ENCODE measurements around the gene DZIP1. TPM values are rescaled to one million over a fixed set of nuclear protein-coding genes. Genes with fewer than 3 reads are reported as not detected.

Gene DZIP1
- total and polyA plus RNA-seq, 10 of the 15 experiments (the other 5 are each of a cell fraction or from before 2014, with no cell fraction given), result 0.01 to 1.9 (median 0.55) TPM

DNA sequence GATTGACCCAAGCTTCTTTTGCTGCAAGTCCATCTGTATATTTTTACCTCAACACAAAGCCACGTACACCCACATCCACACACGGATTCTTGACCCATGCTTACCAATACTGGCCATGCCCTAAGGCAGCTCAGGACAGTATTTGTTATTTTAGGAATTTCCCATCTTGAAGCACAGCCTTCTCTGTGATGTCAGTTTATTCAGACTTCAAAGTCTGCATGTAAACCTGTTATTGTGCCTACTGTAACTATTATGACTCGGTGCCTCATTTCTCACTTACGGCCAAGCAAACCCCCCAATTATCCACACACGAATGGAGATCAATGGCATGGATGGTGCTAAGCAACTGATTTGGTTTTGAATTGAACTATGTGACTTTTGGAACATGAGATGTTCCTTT lies 74.5 kb downstream of the DZIP1 start:
- ChIA-PET CTCF (no interaction called here), POLR2A (no interaction called here), RAD21 (ENCODE audit: unreplicated experiment) (no interaction called here), SMC1A (ENCODE audit: uncharacterized antibody, unreplicated experiment) (no interaction called here)
- H3K4me2 ChIP-seq (ENCODE audit: control insufficient read depth, insufficient read depth), result no peak overlapping the region
- no peak overlapping the region for H3K4me3 ChIP-seq
- DNase-seq (ENCODE audit: low read depth, low spot score) (no peak), FAIRE-seq (no peak), ATAC-seq (no peak)
- BruUV-seq (replicated peaks), result no TSS peak
- H4K20me1 ChIP-seq (ENCODE audit: control insufficient read depth, insufficient read depth), result no peaks in the 10 kb centered on the region
- H3K9me3 ChIP-seq (replicated peaks; ENCODE audit: control insufficient read depth, insufficient read depth, low read length), result no peaks in the 10 kb centered on the region
- 47% methylated on average over 5 of the region's 5 CpGs for WGBS (ENCODE audit: insufficient coverage, insufficient replicate concordance, low lambda C conversion rate, missing lambda C conversion rate)
- in situ Hi-C loops (cut with MboI) (no loop called here), intact Hi-C loops (cut with micrococcal nuclease; ENCODE audit: unreplicated experiment) (no loop called here)
- no peak overlapping the region for H3K9ac ChIP-seq (ENCODE audit: control insufficient read depth, insufficient read depth, low read length)
- no peaks in the 10 kb centered on the region for H3K36me3 ChIP-seq (ENCODE audit: control insufficient read depth in 2 of 2, insufficient read depth in 2 of 2, low read length in 1 of 2)
- H3K79me2 ChIP-seq (ENCODE audit: control insufficient read depth, insufficient read depth, low read length), result no peaks in the 10 kb centered on the region
- no peak overlapping the region for H3K27ac ChIP-seq (ENCODE audit: control insufficient read depth, insufficient read depth)
- H3K27me3 ChIP-seq (replicated peaks in 1 of 2; ENCODE audit: control insufficient read depth in 2 of 2, insufficient read depth in 2 of 2, low read length in 1 of 2), result 0 out of 4 replicates have a peak, but pooled peaks cover 0 to 1% of the 10 kb centered on the region in 2 experiments
- no peaks in the 10 kb centered on the region for H3K4me1 ChIP-seq (ENCODE audit: control insufficient read depth, insufficient read depth, low read length)
- no peak overlapping the region for H2AFZ ChIP-seq (ENCODE audit: control insufficient read depth, low read depth, low read length)
- TF ChIP-seq KDM1A (IDR thresholded peaks at IDR 0.05; ENCODE audit: borderline replicate concordance) (no peak), POLR2AphosphoS2 (IDR thresholded peaks at IDR 0.05; ENCODE audit: low read depth, low read length) (no peak), EGR1 (IDR thresholded peaks at IDR 0.05; ENCODE audit: borderline replicate concordance in 1 of 2, low read depth in 2 of 2, low read length in 2 of 2) (no peak), PKNOX1 (IDR thresholded peaks at IDR 0.05) (no peak), TBL1XR1 (IDR thresholded peaks at IDR 0.05; ENCODE audit: low read depth, low read length) (no peak), HDAC6 (IDR thresholded peaks at IDR 0.05; ENCODE audit: unreplicated experiment) (no peak), TARDBP (IDR thresholded peaks at IDR 0.05; ENCODE audit: borderline replicate concordance) (no peak), FOS (IDR thresholded peaks at IDR 0.05; ENCODE audit: borderline replicate concordance, extremely low read depth, insufficient read length) (no peak), LARP7 (IDR thresholded peaks at IDR 0.05) (no peak), SKIL (IDR thresholded peaks at IDR 0.05; ENCODE audit: low read depth, poor library complexity, severe bottlenecking) (no peak)
- TF ChIP-seq, protein P1, sequence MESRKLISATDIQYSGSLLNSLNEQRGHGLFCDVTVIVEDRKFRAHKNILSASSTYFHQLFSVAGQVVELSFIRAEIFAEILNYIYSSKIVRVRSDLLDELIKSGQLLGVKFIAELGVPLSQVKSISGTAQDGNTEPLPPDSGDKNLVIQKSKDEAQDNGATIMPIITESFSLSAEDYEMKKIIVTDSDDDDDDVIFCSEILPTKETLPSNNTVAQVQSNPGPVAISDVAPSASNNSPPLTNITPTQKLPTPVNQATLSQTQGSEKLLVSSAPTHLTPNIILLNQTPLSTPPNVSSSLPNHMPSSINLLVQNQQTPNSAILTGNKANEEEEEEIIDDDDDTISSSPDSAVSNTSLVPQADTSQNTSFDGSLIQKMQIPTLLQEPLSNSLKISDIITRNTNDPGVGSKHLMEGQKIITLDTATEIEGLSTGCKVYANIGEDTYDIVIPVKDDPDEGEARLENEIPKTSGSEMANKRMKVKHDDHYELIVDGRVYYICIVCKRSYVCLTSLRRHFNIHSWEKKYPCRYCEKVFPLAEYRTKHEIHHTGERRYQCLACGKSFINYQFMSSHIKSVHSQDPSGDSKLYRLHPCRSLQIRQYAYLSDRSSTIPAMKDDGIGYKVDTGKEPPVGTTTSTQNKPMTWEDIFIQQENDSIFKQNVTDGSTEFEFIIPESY (IDR thresholded peaks at IDR 0.05), result no peak
- TF ChIP-seq, protein P2, sequence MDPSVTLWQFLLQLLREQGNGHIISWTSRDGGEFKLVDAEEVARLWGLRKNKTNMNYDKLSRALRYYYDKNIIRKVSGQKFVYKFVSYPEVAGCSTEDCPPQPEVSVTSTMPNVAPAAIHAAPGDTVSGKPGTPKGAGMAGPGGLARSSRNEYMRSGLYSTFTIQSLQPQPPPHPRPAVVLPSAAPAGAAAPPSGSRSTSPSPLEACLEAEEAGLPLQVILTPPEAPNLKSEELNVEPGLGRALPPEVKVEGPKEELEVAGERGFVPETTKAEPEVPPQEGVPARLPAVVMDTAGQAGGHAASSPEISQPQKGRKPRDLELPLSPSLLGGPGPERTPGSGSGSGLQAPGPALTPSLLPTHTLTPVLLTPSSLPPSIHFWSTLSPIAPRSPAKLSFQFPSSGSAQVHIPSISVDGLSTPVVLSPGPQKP (IDR thresholded peaks at IDR 0.05; ENCODE audit: low read depth, low read length), result no peak
- TF ChIP-seq, protein P3, sequence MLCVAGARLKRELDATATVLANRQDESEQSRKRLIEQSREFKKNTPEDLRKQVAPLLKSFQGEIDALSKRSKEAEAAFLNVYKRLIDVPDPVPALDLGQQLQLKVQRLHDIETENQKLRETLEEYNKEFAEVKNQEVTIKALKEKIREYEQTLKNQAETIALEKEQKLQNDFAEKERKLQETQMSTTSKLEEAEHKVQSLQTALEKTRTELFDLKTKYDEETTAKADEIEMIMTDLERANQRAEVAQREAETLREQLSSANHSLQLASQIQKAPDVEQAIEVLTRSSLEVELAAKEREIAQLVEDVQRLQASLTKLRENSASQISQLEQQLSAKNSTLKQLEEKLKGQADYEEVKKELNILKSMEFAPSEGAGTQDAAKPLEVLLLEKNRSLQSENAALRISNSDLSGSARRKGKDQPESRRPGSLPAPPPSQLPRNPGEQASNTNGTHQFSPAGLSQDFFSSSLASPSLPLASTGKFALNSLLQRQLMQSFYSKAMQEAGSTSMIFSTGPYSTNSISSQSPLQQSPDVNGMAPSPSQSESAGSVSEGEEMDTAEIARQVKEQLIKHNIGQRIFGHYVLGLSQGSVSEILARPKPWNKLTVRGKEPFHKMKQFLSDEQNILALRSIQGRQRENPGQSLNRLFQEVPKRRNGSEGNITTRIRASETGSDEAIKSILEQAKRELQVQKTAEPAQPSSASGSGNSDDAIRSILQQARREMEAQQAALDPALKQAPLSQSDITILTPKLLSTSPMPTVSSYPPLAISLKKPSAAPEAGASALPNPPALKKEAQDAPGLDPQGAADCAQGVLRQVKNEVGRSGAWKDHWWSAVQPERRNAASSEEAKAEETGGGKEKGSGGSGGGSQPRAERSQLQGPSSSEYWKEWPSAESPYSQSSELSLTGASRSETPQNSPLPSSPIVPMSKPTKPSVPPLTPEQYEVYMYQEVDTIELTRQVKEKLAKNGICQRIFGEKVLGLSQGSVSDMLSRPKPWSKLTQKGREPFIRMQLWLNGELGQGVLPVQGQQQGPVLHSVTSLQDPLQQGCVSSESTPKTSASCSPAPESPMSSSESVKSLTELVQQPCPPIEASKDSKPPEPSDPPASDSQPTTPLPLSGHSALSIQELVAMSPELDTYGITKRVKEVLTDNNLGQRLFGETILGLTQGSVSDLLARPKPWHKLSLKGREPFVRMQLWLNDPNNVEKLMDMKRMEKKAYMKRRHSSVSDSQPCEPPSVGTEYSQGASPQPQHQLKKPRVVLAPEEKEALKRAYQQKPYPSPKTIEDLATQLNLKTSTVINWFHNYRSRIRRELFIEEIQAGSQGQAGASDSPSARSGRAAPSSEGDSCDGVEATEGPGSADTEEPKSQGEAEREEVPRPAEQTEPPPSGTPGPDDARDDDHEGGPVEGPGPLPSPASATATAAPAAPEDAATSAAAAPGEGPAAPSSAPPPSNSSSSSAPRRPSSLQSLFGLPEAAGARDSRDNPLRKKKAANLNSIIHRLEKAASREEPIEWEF (IDR thresholded peaks at IDR 0.05; ENCODE audit: insufficient replicate concordance, low read depth, low read length), result no peak
